HCT116 (cell line): ENCODE data around the gene SUCLG2. TPM values are rescaled to one million over a fixed set of nuclear protein-coding genes. Genes with fewer than 3 reads are reported as not detected.

Experiments used
- ATAC-seq: fragments of 200-7000 bp; cut with Tn5 transposase; 2 replicates; pipeline ENCODE4 v1.9.1; 2020; ENCODE audit warnings: mild to moderate bottlenecking, moderate library complexity
- BruUV-seq: library from RNA; stranded (reverse); fragments of 400-500 nt; replicated peaks from 2 replicates; lab custom pipeline; 2021; lab: Mats Ljungman, UMichigan
- CTCF ChIA-PET: fragments of 300-600 bp; sonication (Branson Sonifier 250); formaldehyde crosslinking; loops from one replicate; lab custom pipeline; 2021; ENCODE audit warnings: antibody characterized with exemption; lab: Charles Lee
- POLR2A ChIA-PET: fragments of 300-600, 350-600 bp; sonication (Branson Sonifier 250); formaldehyde crosslinking; loops from one replicate; lab custom pipeline; 2021; ENCODE audit warnings: antibody characterized with exemption; lab: Charles Lee
- RAD21 ChIA-PET, 2 experiments: fragments of 300-600 bp; sonication (Branson Sonifier 250); formaldehyde crosslinking; loops; one replicate each; lab custom pipeline; 2023; ENCODE audit warnings: low total read pairs in 2 of 2; ENCODE audit not compliant: uncharacterized antibody in 2 of 2, unreplicated experiment in 2 of 2, low non-redundant PET in 1 of 2; lab: Charles Lee
- DNase-seq: peaks from one replicate; pipeline ENCODE4 v3.0.0-alpha.2; 2010; ENCODE audit warnings: low read depth, low spot score
- H2AFZ ChIP-seq: fragments of 200-600 bp; shearing (Covaris generic), sonication (generic); 2 replicates; pipeline ENCODE4 v1.6.1; 2017; ENCODE audit warnings: low read depth, mixed run types, mixed read lengths, antibody characterized with exemption, low read length; ENCODE audit not compliant: poor library complexity, severe bottlenecking
- H3K27ac ChIP-seq: 2 replicates; pipeline ENCODE4 v1.5.1; 2012; ENCODE audit warnings: low read depth, low read length
- H3K27me3 ChIP-seq: fragments of 200-600 bp; sonication (generic); 2 replicates; pipeline ENCODE4 v1.6.1; 2016; ENCODE audit warnings: mixed run types, low read length, mixed read lengths; ENCODE audit not compliant: insufficient read depth
- H3K36me3 ChIP-seq, 2 experiments: fragments of 200-500 bp in 1 of 2; fragments of 200-600 bp in 1 of 2; sonication (Bioruptor generic) in 1 of 2; sonication (generic) in 1 of 2; 2 replicates each; pipeline versions ENCODE4 v1.5.1 to v1.6.1; 2014 to 2016; ENCODE audit warnings: low read length in 2 of 2, inconsistent platforms in 1 of 2, mixed read lengths in 1 of 2, mixed run types in 1 of 2; ENCODE audit not compliant: insufficient read depth in 2 of 2, control insufficient read depth in 1 of 2
- H3K4me1 ChIP-seq, 2 experiments: fragments of 200-600 bp in 1 of 2; sonication (generic) in 1 of 2; 2 replicates each; pipeline versions ENCODE4 v1.5.1 to v1.6.1; 2012 to 2017; ENCODE audit warnings: low read length in 2 of 2, inconsistent platforms in 1 of 2, mild to moderate bottlenecking in 1 of 2, mixed read lengths in 1 of 2, mixed run types in 1 of 2, moderate library complexity in 1 of 2; ENCODE audit not compliant: insufficient read depth in 2 of 2, control insufficient read depth in 1 of 2
- H3K4me2 ChIP-seq: fragments of 200-600 bp; sonication (generic); 2 replicates; pipeline ENCODE4 v1.6.1; 2017; ENCODE audit warnings: mixed run types, low read length, mixed read lengths
- H3K4me3 ChIP-seq, 2 experiments: fragments of 200-600 bp in 1 of 2; sonication (generic) in 1 of 2; replicated peaks in 1 of 2; 2 replicates each; pipeline ENCODE4 v1.5.1; 2011 to 2016; ENCODE audit warnings: low read length in 2 of 2, control low read depth in 1 of 2, low read depth in 1 of 2, mild to moderate bottlenecking in 1 of 2, mixed read lengths in 1 of 2, mixed run types in 1 of 2
- H3K79me2 ChIP-seq: fragments of 200-600 bp; sonication (generic); 2 replicates; pipeline ENCODE4 v1.6.1; 2017; ENCODE audit warnings: mild to moderate bottlenecking, mixed run types, low read length, moderate library complexity, mixed read lengths; ENCODE audit not compliant: insufficient read depth
- H3K9ac ChIP-seq: fragments of 200-600 bp; sonication (generic); 2 replicates; pipeline ENCODE4 v1.6.1; 2016; ENCODE audit warnings: low read length, mixed read lengths
- H3K9me2 ChIP-seq: fragments of 200-600 bp; sonication (generic), shearing (Covaris generic); 2 replicates; pipeline ENCODE4 v1.6.1; 2017; ENCODE audit warnings: mixed run types, mild to moderate bottlenecking, moderate library complexity; ENCODE audit not compliant: insufficient read depth
- H3K9me3 ChIP-seq, 2 experiments: fragments of 200-500 bp in 1 of 2; fragments of 200-600 bp in 1 of 2; sonication (Bioruptor generic) in 1 of 2; sonication (generic) in 1 of 2; 2 replicates each; pipeline ENCODE4 v1.6.1; 2014 to 2017; ENCODE audit warnings: low read length in 2 of 2, mixed read lengths in 2 of 2, inconsistent platforms in 1 of 2, low read depth in 1 of 2, mild to moderate bottlenecking in 1 of 2, mixed run types in 1 of 2, moderate library complexity in 1 of 2; ENCODE audit not compliant: control insufficient read depth in 1 of 2, insufficient read depth in 1 of 2
- H4K20me1 ChIP-seq: fragments of 200-600 bp; sonication (generic), shearing (Covaris generic); 2 replicates; pipeline ENCODE4 v1.6.1; 2017; ENCODE audit warnings: mixed run types, mild to moderate bottlenecking, moderate library complexity; ENCODE audit not compliant: insufficient read depth
- ATF3 ChIP-seq: IDR thresholded peaks from 2 replicates; pipeline ENCODE4 v1.6.1; 2012
- CEBPB ChIP-seq: IDR thresholded peaks from 2 replicates; pipeline ENCODE4 v1.6.1; 2012; ENCODE audit warnings: low read depth
- CTCF ChIP-seq, 3 experiments: fragments of 200-600 bp in 1 of 3; sonication (generic) in 1 of 3; IDR thresholded peaks in 2 of 3; conservative IDR thresholded peaks in 1 of 3; 2 replicates each; pipeline ENCODE4 v1.5.1; 2012 to 2017; ENCODE audit warnings: low read depth in 2 of 3, low read length in 2 of 3, antibody characterized with exemption in 1 of 3, borderline replicate concordance in 1 of 3, control low read depth in 1 of 3, mild to moderate bottlenecking in 1 of 3, mixed read lengths in 1 of 3, mixed run types in 1 of 3, moderate library complexity in 1 of 3; ENCODE audit not compliant: insufficient read depth in 1 of 3
- EGR1 ChIP-seq: IDR thresholded peaks from 2 replicates; pipeline ENCODE4 v1.6.1; 2012; ENCODE audit warnings: low read depth
- EZH2phosphoT487 ChIP-seq: fragments of 200-600 bp; IDR thresholded peaks from 2 replicates; pipeline ENCODE4 v1.6.1; 2018; ENCODE audit warnings: antibody characterized with exemption, borderline replicate concordance
- FOSL1 ChIP-seq: IDR thresholded peaks from 2 replicates; pipeline ENCODE4 v1.6.1; 2012; ENCODE audit warnings: low read depth
- POLR2AphosphoS5 ChIP-seq: IDR thresholded peaks from 2 replicates; pipeline ENCODE4 v1.6.1; 2011; ENCODE audit warnings: mild to moderate bottlenecking, low read depth, low read length, moderate library complexity
- SIN3A ChIP-seq: IDR thresholded peaks from 2 replicates; pipeline ENCODE4 v1.6.1; 2012; ENCODE audit warnings: low read depth
- SP1 ChIP-seq: IDR thresholded peaks from 2 replicates; pipeline ENCODE4 v1.6.1; 2012; ENCODE audit warnings: low read depth
- SRF ChIP-seq: IDR thresholded peaks from 2 replicates; pipeline ENCODE4 v1.6.1; 2012; ENCODE audit warnings: low read depth
- TCF7L2 ChIP-seq: IDR thresholded peaks from 2 replicates; pipeline ENCODE4 v1.7.0; 2011; ENCODE audit warnings: borderline replicate concordance, inconsistent platforms; ENCODE audit not compliant: insufficient read depth, insufficient read length; ENCODE audit errors: extremely low read depth
- YY1 ChIP-seq: IDR thresholded peaks from 2 replicates; pipeline ENCODE4 v1.6.1; 2011; ENCODE audit warnings: low read length, low read depth, moderate library complexity, mild to moderate bottlenecking; ENCODE audit not compliant: insufficient replicate concordance; ENCODE audit errors: extremely low read depth
- ZFX ChIP-seq: fragments of 450-650 bp; IDR thresholded peaks from 2 replicates; pipeline ENCODE4 v1.6.1; 2017
- intact Hi-C: fragments of 100-400 bp; cut with micrococcal nuclease; formaldehyde crosslinking; loops from 2 replicates; pipeline ENCODE4 v1.10.0; 2022
- total RNA-seq: library from RNA; stranded (reverse); gene quantifications from one replicate; pipeline ENCODE4 v1.2.1, GENCODE V29; 2021; ENCODE audit not compliant: unreplicated experiment
- TF ChIP-seq, protein P1 (sequence below): IDR thresholded peaks from 2 replicates; pipeline ENCODE4 v1.6.1; 2012; ENCODE audit warnings: low read depth
- TF ChIP-seq, protein P2 (sequence below): IDR thresholded peaks from 2 replicates; pipeline ENCODE4 v1.6.1; 2011; ENCODE audit warnings: mild to moderate bottlenecking, low read length, moderate library complexity; ENCODE audit not compliant: insufficient replicate concordance; ENCODE audit errors: extremely low read depth
- TF ChIP-seq, protein P3 (sequence below): IDR thresholded peaks from 2 replicates; pipeline ENCODE4 v1.6.1; 2012

The SUCLG2 gene
- total RNA-seq, 1 experiment from 2014 or later = 49.2 TPM

GRCh38 chr3:67640023-67640660, 14.3 kb downstream of the SUCLG2 start:
- CTCF ChIA-PET = no interaction called here
- intact Hi-C loops = no loop called here
- Histone ChIP-seq H3K27ac (no peak overlapping the region), H3K79me2 (peaks cover 41% of the 10 kb centered on the region), H3K27me3 (no peaks in the 10 kb centered on the region), H3K9me3 (no peaks in the 10 kb centered on the region), H3K9ac (no peak overlapping the region), H3K4me3 (no peak overlapping the region), H4K20me1 (no peaks in the 10 kb centered on the region), H3K9me2 (no peaks in the 10 kb centered on the region), H3K4me2 (no peak overlapping the region), H2AFZ (no peak overlapping the region), H3K4me1 (no peaks in the 10 kb centered on the region), H3K36me3 (no peaks in the 10 kb centered on the region)
- no TSS peak for BruUV-seq
- POLR2A ChIA-PET = no interaction called here
- RAD21 ChIA-PET = no interaction called here
- TF ChIP-seq, protein P1, sequence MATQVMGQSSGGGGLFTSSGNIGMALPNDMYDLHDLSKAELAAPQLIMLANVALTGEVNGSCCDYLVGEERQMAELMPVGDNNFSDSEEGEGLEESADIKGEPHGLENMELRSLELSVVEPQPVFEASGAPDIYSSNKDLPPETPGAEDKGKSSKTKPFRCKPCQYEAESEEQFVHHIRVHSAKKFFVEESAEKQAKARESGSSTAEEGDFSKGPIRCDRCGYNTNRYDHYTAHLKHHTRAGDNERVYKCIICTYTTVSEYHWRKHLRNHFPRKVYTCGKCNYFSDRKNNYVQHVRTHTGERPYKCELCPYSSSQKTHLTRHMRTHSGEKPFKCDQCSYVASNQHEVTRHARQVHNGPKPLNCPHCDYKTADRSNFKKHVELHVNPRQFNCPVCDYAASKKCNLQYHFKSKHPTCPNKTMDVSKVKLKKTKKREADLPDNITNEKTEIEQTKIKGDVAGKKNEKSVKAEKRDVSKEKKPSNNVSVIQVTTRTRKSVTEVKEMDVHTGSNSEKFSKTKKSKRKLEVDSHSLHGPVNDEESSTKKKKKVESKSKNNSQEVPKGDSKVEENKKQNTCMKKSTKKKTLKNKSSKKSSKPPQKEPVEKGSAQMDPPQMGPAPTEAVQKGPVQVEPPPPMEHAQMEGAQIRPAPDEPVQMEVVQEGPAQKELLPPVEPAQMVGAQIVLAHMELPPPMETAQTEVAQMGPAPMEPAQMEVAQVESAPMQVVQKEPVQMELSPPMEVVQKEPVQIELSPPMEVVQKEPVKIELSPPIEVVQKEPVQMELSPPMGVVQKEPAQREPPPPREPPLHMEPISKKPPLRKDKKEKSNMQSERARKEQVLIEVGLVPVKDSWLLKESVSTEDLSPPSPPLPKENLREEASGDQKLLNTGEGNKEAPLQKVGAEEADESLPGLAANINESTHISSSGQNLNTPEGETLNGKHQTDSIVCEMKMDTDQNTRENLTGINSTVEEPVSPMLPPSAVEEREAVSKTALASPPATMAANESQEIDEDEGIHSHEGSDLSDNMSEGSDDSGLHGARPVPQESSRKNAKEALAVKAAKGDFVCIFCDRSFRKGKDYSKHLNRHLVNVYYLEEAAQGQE = no peak
- TF ChIP-seq FOSL1 = no peak
- no peak for TF ChIP-seq TCF7L2
- no peak for TF ChIP-seq CTCF (IDR thresholded peaks at IDR 0.05 in 2 of 3, conservative IDR thresholded peaks at IDR 0.05 in 1 of 3; ENCODE audit: borderline replicate concordance in 1 of 3, insufficient read depth in 1 of 3, low read depth in 2 of 3, low read length in 2 of 3)
- TF ChIP-seq POLR2AphosphoS5 = no peak
- no peak for TF ChIP-seq SIN3A
- no peak for TF ChIP-seq YY1
- TF ChIP-seq SRF = no peak
- TF ChIP-seq, protein P2, sequence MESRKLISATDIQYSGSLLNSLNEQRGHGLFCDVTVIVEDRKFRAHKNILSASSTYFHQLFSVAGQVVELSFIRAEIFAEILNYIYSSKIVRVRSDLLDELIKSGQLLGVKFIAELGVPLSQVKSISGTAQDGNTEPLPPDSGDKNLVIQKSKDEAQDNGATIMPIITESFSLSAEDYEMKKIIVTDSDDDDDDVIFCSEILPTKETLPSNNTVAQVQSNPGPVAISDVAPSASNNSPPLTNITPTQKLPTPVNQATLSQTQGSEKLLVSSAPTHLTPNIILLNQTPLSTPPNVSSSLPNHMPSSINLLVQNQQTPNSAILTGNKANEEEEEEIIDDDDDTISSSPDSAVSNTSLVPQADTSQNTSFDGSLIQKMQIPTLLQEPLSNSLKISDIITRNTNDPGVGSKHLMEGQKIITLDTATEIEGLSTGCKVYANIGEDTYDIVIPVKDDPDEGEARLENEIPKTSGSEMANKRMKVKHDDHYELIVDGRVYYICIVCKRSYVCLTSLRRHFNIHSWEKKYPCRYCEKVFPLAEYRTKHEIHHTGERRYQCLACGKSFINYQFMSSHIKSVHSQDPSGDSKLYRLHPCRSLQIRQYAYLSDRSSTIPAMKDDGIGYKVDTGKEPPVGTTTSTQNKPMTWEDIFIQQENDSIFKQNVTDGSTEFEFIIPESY = no peak
- no peak for TF ChIP-seq EGR1
- TF ChIP-seq EZH2phosphoT487 = no peak
- TF ChIP-seq SP1 = no peak
- TF ChIP-seq, protein P3, sequence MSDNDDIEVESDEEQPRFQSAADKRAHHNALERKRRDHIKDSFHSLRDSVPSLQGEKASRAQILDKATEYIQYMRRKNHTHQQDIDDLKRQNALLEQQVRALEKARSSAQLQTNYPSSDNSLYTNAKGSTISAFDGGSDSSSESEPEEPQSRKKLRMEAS = no peak
- no peak for TF ChIP-seq CEBPB
- TF ChIP-seq ZFX = no peak
- no peak for TF ChIP-seq ATF3
- ATAC-seq (no peak), DNase-seq (no peak)
